HCT116 (cell line): Measurements from ENCODE around the gene ETNPPL. TPM values are rescaled to one million over a fixed set of nuclear protein-coding genes. Genes with fewer than 3 reads are reported as not detected.

Source experiments
- ATAC-seq: fragments of 200-7000 bp; cut with Tn5 transposase; 2 replicates; pipeline ENCODE4 v1.9.1; 2020; ENCODE audit warnings: mild to moderate bottlenecking, moderate library complexity
- BruUV-seq: library from RNA; stranded (reverse); fragments of 400-500 nt; replicated peaks from 2 replicates; lab custom pipeline; 2021; lab: Mats Ljungman, UMichigan
- CTCF ChIA-PET: fragments of 300-600 bp; sonication (Branson Sonifier 250); formaldehyde crosslinking; loops from one replicate; lab custom pipeline; 2021; ENCODE audit warnings: antibody characterized with exemption; lab: Charles Lee
- POLR2A ChIA-PET: fragments of 300-600, 350-600 bp; sonication (Branson Sonifier 250); formaldehyde crosslinking; loops from one replicate; lab custom pipeline; 2021; ENCODE audit warnings: antibody characterized with exemption; lab: Charles Lee
- RAD21 ChIA-PET, 2 experiments: fragments of 300-600 bp; sonication (Branson Sonifier 250); formaldehyde crosslinking; loops; one replicate each; lab custom pipeline; 2023; ENCODE audit warnings: low total read pairs in 2 of 2; ENCODE audit not compliant: uncharacterized antibody in 2 of 2, unreplicated experiment in 2 of 2, low non-redundant PET in 1 of 2; lab: Charles Lee
- DNase-seq: peaks from one replicate; pipeline ENCODE4 v3.0.0-alpha.2; 2010; ENCODE audit warnings: low read depth, low spot score
- H2AFZ ChIP-seq: fragments of 200-600 bp; shearing (Covaris generic), sonication (generic); 2 replicates; pipeline ENCODE4 v1.6.1; 2017; ENCODE audit warnings: low read depth, mixed run types, mixed read lengths, antibody characterized with exemption, low read length; ENCODE audit not compliant: poor library complexity, severe bottlenecking
- H3K27ac ChIP-seq: 2 replicates; pipeline ENCODE4 v1.5.1; 2012; ENCODE audit warnings: low read depth, low read length
- H3K27me3 ChIP-seq: fragments of 200-600 bp; sonication (generic); 2 replicates; pipeline ENCODE4 v1.6.1; 2016; ENCODE audit warnings: mixed run types, low read length, mixed read lengths; ENCODE audit not compliant: insufficient read depth
- H3K36me3 ChIP-seq, 2 experiments: fragments of 200-500 bp in 1 of 2; fragments of 200-600 bp in 1 of 2; sonication (Bioruptor generic) in 1 of 2; sonication (generic) in 1 of 2; 2 replicates each; pipeline versions ENCODE4 v1.5.1 to v1.6.1; 2014 to 2016; ENCODE audit warnings: low read length in 2 of 2, inconsistent platforms in 1 of 2, mixed read lengths in 1 of 2, mixed run types in 1 of 2; ENCODE audit not compliant: insufficient read depth in 2 of 2, control insufficient read depth in 1 of 2
- H3K4me1 ChIP-seq, 2 experiments: fragments of 200-600 bp in 1 of 2; sonication (generic) in 1 of 2; 2 replicates each; pipeline versions ENCODE4 v1.5.1 to v1.6.1; 2012 to 2017; ENCODE audit warnings: low read length in 2 of 2, inconsistent platforms in 1 of 2, mild to moderate bottlenecking in 1 of 2, mixed read lengths in 1 of 2, mixed run types in 1 of 2, moderate library complexity in 1 of 2; ENCODE audit not compliant: insufficient read depth in 2 of 2, control insufficient read depth in 1 of 2
- H3K4me2 ChIP-seq: fragments of 200-600 bp; sonication (generic); 2 replicates; pipeline ENCODE4 v1.6.1; 2017; ENCODE audit warnings: mixed run types, low read length, mixed read lengths
- H3K4me3 ChIP-seq, 2 experiments: fragments of 200-600 bp in 1 of 2; sonication (generic) in 1 of 2; replicated peaks in 1 of 2; 2 replicates each; pipeline ENCODE4 v1.5.1; 2011 to 2016; ENCODE audit warnings: low read length in 2 of 2, control low read depth in 1 of 2, low read depth in 1 of 2, mild to moderate bottlenecking in 1 of 2, mixed read lengths in 1 of 2, mixed run types in 1 of 2
- H3K79me2 ChIP-seq: fragments of 200-600 bp; sonication (generic); 2 replicates; pipeline ENCODE4 v1.6.1; 2017; ENCODE audit warnings: mild to moderate bottlenecking, mixed run types, low read length, moderate library complexity, mixed read lengths; ENCODE audit not compliant: insufficient read depth
- H3K9ac ChIP-seq: fragments of 200-600 bp; sonication (generic); 2 replicates; pipeline ENCODE4 v1.6.1; 2016; ENCODE audit warnings: low read length, mixed read lengths
- H3K9me2 ChIP-seq: fragments of 200-600 bp; sonication (generic), shearing (Covaris generic); 2 replicates; pipeline ENCODE4 v1.6.1; 2017; ENCODE audit warnings: mixed run types, mild to moderate bottlenecking, moderate library complexity; ENCODE audit not compliant: insufficient read depth
- H3K9me3 ChIP-seq, 2 experiments: fragments of 200-500 bp in 1 of 2; fragments of 200-600 bp in 1 of 2; sonication (Bioruptor generic) in 1 of 2; sonication (generic) in 1 of 2; 2 replicates each; pipeline ENCODE4 v1.6.1; 2014 to 2017; ENCODE audit warnings: low read length in 2 of 2, mixed read lengths in 2 of 2, inconsistent platforms in 1 of 2, low read depth in 1 of 2, mild to moderate bottlenecking in 1 of 2, mixed run types in 1 of 2, moderate library complexity in 1 of 2; ENCODE audit not compliant: control insufficient read depth in 1 of 2, insufficient read depth in 1 of 2
- H4K20me1 ChIP-seq: fragments of 200-600 bp; sonication (generic), shearing (Covaris generic); 2 replicates; pipeline ENCODE4 v1.6.1; 2017; ENCODE audit warnings: mixed run types, mild to moderate bottlenecking, moderate library complexity; ENCODE audit not compliant: insufficient read depth
- ELF1 ChIP-seq: IDR thresholded peaks from 2 replicates; pipeline ENCODE4 v1.6.1; 2012; ENCODE audit warnings: low read depth, borderline replicate concordance
- SRF ChIP-seq: IDR thresholded peaks from 2 replicates; pipeline ENCODE4 v1.6.1; 2012; ENCODE audit warnings: low read depth
- ZFX ChIP-seq: fragments of 450-650 bp; IDR thresholded peaks from 2 replicates; pipeline ENCODE4 v1.6.1; 2017
- intact Hi-C: fragments of 100-400 bp; cut with micrococcal nuclease; formaldehyde crosslinking; loops from 2 replicates; pipeline ENCODE4 v1.10.0; 2022
- total RNA-seq: library from RNA; stranded (reverse); gene quantifications from one replicate; pipeline ENCODE4 v1.2.1, GENCODE V29; 2021; ENCODE audit not compliant: unreplicated experiment
- TF ChIP-seq, protein P1 (sequence below), 3 experiments: fragments of 200-600 bp in 1 of 3; sonication (generic) in 1 of 3; IDR thresholded peaks in 2 of 3; conservative IDR thresholded peaks in 1 of 3; 2 replicates each; pipeline ENCODE4 v1.5.1; 2012 to 2017; ENCODE audit warnings: low read depth in 2 of 3, low read length in 2 of 3, antibody characterized with exemption in 1 of 3, borderline replicate concordance in 1 of 3, control low read depth in 1 of 3, mild to moderate bottlenecking in 1 of 3, mixed read lengths in 1 of 3, mixed run types in 1 of 3, moderate library complexity in 1 of 3; ENCODE audit not compliant: insufficient read depth in 1 of 3
- TF ChIP-seq, protein P2 (sequence below): IDR thresholded peaks from 2 replicates; pipeline ENCODE4 v1.6.1; 2012; ENCODE audit warnings: low read depth

ETNPPL gene
- total RNA-seq, 1 experiment from 2014 or later: not detected

DNA sequence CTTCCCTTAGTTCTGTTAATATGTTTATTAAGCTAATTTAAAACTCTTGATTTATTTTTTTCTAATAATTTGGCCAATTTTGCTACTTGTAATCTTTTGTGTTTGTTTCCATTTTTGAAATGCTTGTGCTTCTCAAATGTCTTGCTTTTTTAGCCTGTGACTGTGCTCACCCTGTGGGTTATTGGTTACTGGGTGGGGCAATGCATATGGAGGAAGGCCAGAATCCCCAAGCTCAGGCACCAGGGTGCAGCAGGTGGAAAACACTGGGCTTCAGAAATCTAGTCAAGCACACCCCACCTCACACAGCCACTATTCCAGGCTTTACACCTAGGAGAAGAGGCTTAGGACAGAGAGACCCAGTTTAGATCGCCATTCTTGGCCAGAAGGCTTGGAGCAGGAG is 33.1 kb downstream of the ETNPPL start:
- ChIA-PET CTCF (no interaction called here), RAD21 (no interaction called here), POLR2A (interaction anchor here (1.0 kb wide), 1 partner anchor 11 kb away, joined by 3 read pairs; no protein-coding TSS in a partner anchor)
- H2AFZ ChIP-seq: no peak overlapping the region
- peaks cover 0 to 2% of the 10 kb centered on the region in 2 experiments; a peak in 1 of 4 replicates for H3K9me3 ChIP-seq
- intact Hi-C loops: no loop called here
- DNase-seq: no peak
- TF ChIP-seq, protein P1, sequence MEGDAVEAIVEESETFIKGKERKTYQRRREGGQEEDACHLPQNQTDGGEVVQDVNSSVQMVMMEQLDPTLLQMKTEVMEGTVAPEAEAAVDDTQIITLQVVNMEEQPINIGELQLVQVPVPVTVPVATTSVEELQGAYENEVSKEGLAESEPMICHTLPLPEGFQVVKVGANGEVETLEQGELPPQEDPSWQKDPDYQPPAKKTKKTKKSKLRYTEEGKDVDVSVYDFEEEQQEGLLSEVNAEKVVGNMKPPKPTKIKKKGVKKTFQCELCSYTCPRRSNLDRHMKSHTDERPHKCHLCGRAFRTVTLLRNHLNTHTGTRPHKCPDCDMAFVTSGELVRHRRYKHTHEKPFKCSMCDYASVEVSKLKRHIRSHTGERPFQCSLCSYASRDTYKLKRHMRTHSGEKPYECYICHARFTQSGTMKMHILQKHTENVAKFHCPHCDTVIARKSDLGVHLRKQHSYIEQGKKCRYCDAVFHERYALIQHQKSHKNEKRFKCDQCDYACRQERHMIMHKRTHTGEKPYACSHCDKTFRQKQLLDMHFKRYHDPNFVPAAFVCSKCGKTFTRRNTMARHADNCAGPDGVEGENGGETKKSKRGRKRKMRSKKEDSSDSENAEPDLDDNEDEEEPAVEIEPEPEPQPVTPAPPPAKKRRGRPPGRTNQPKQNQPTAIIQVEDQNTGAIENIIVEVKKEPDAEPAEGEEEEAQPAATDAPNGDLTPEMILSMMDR (IDR thresholded peaks at IDR 0.05 in 2 of 3, conservative IDR thresholded peaks at IDR 0.05 in 1 of 3; ENCODE audit: borderline replicate concordance in 1 of 3, insufficient read depth in 1 of 3, low read depth in 2 of 3, low read length in 2 of 3): no peak
- no peak for TF ChIP-seq ZFX
- TF ChIP-seq ELF1: no peak
- TF ChIP-seq SRF: no peak
- TF ChIP-seq, protein P2, sequence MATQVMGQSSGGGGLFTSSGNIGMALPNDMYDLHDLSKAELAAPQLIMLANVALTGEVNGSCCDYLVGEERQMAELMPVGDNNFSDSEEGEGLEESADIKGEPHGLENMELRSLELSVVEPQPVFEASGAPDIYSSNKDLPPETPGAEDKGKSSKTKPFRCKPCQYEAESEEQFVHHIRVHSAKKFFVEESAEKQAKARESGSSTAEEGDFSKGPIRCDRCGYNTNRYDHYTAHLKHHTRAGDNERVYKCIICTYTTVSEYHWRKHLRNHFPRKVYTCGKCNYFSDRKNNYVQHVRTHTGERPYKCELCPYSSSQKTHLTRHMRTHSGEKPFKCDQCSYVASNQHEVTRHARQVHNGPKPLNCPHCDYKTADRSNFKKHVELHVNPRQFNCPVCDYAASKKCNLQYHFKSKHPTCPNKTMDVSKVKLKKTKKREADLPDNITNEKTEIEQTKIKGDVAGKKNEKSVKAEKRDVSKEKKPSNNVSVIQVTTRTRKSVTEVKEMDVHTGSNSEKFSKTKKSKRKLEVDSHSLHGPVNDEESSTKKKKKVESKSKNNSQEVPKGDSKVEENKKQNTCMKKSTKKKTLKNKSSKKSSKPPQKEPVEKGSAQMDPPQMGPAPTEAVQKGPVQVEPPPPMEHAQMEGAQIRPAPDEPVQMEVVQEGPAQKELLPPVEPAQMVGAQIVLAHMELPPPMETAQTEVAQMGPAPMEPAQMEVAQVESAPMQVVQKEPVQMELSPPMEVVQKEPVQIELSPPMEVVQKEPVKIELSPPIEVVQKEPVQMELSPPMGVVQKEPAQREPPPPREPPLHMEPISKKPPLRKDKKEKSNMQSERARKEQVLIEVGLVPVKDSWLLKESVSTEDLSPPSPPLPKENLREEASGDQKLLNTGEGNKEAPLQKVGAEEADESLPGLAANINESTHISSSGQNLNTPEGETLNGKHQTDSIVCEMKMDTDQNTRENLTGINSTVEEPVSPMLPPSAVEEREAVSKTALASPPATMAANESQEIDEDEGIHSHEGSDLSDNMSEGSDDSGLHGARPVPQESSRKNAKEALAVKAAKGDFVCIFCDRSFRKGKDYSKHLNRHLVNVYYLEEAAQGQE: no peak
- ATAC-seq: no peak
- no peaks in the 10 kb centered on the region for H3K36me3 ChIP-seq
- BruUV-seq: no TSS peak
- H3K27me3 ChIP-seq: no peaks in the 10 kb centered on the region
- no peak overlapping the region for H3K4me2 ChIP-seq
- H3K9ac ChIP-seq: no peak overlapping the region
- no peak overlapping the region for H3K27ac ChIP-seq
- no peaks in the 10 kb centered on the region for H3K9me2 ChIP-seq
- no peak overlapping the region for H3K4me3 ChIP-seq
- no peaks in the 10 kb centered on the region for H4K20me1 ChIP-seq
- no peaks in the 10 kb centered on the region for H3K79me2 ChIP-seq
- no peaks in the 10 kb centered on the region for H3K4me1 ChIP-seq
